Ishikawa (cell line): ENCODE measurements around the gene KIRREL3.

Source experiments
- FOXM1 ChIP-seq: IDR thresholded peaks from 2 replicates; pipeline ENCODE4 v1.6.1; 2012; ENCODE audit warnings: low read depth, borderline replicate concordance
- TAF1 ChIP-seq: IDR thresholded peaks from 2 replicates; pipeline ENCODE4 v1.6.1; 2012; ENCODE audit warnings: low read depth, mild to moderate bottlenecking

- TF ChIP-seq FOXM1 (no peak), TAF1 (no peak)
Observed at GRCh38 chr11:126746443-126746842, 254.1 kb downstream of the KIRREL3 start.
